Karpas-422 (cell line): ENCODE data around the gene PHGDH. TPM values are rescaled to one million over a fixed set of nuclear protein-coding genes. Genes with fewer than 3 reads are reported as not detected.
"Not testable (repeated sequence)": the region's sequence is repeated elsewhere in the genome, so short reads cannot be mapped to it uniquely, and the experiment has no call there.

ENCODE experiments used
- DNase-seq: peaks from one replicate; pipeline ENCODE4 v3.0.0-alpha.2; 2015
- H2AFZ ChIP-seq: fragments of 200-600 bp; sonication (generic); 2 replicates; pipeline ENCODE4 v1.6.1; 2014; ENCODE audit warnings: antibody characterized with exemption, low read length, mixed read lengths
- H3K27ac ChIP-seq: fragments of 200-600 bp; sonication (generic); 2 replicates; pipeline ENCODE4 v1.5.1; 2014; ENCODE audit warnings: mild to moderate bottlenecking, low read length, moderate library complexity
- H3K27me3 ChIP-seq: fragments of 200-600 bp; sonication (generic); 2 replicates; pipeline ENCODE4 v1.6.1; 2014; ENCODE audit warnings: low read length, mixed read lengths
- H3K36me3 ChIP-seq: fragments of 200-600 bp; sonication (generic); 2 replicates; pipeline ENCODE4 v1.6.1; 2014; ENCODE audit warnings: low read length, mixed read lengths; ENCODE audit not compliant: insufficient read depth
- H3K4me1 ChIP-seq: fragments of 200-600 bp; sonication (generic); 2 replicates; pipeline ENCODE4 v1.6.1; 2014; ENCODE audit warnings: mild to moderate bottlenecking, low read length, mixed read lengths
- H3K4me2 ChIP-seq: fragments of 200-600 bp; sonication (generic); 2 replicates; pipeline ENCODE4 v1.6.1; 2014; ENCODE audit warnings: low read length, low read depth, mild to moderate bottlenecking; ENCODE audit not compliant: poor library complexity, severe bottlenecking
- H3K4me3 ChIP-seq: fragments of 200-600 bp; sonication (generic); 2 replicates; pipeline ENCODE4 v1.5.1; 2014; ENCODE audit warnings: mild to moderate bottlenecking, antibody characterized with exemption, low read length, mixed read lengths
- H3K79me2 ChIP-seq: fragments of 200-600 bp; sonication (generic); 2 replicates; pipeline ENCODE4 v1.6.1; 2014; ENCODE audit warnings: mild to moderate bottlenecking, low read length, mixed read lengths
- H3K9ac ChIP-seq: fragments of 200-600 bp; sonication (generic); 2 replicates; pipeline ENCODE4 v1.6.0; 2014; ENCODE audit warnings: low read length
- H3K9me2 ChIP-seq: fragments of 200-600 bp; sonication (generic), shearing (Covaris generic); replicated peaks from 2 replicates; pipeline ENCODE4 v1.6.0; 2014; ENCODE audit warnings: mild to moderate bottlenecking, low read length, moderate library complexity; ENCODE audit not compliant: insufficient read depth
- H3K9me3 ChIP-seq: fragments of 300-700, 200-600 bp; sonication (generic); 2 replicates; pipeline ENCODE4 v1.6.1; 2014; ENCODE audit warnings: low read length, mixed read lengths
- H4K20me1 ChIP-seq: fragments of 200-600 bp; sonication (generic); 2 replicates; pipeline ENCODE4 v1.6.1; 2014; ENCODE audit warnings: mild to moderate bottlenecking, antibody characterized with exemption, low read length, low read depth; ENCODE audit not compliant: insufficient read depth
- total RNA-seq: library from RNA; depleted of rRNA; stranded (reverse); fragments of >200 nt; shearing (Covaris generic); gene quantifications from 2 replicates; pipeline ENCODE4 v1.2.3, GENCODE V29; 2014; ENCODE audit warnings: low replicate concordance; rRNA removed

Gene PHGDH
- total RNA-seq, 1 experiment from 2014 or later = 16.3 TPM

- not testable (repeated sequence) for H4K20me1 ChIP-seq, H3K4me1 ChIP-seq, H3K9me2 ChIP-seq, H3K9ac ChIP-seq, H3K27me3 ChIP-seq, DNase-seq, H3K9me3 ChIP-seq, H3K4me3 ChIP-seq, H3K27ac ChIP-seq, H3K4me2 ChIP-seq, H3K36me3 ChIP-seq, H2AFZ ChIP-seq, H3K79me2 ChIP-seq
Observed at GRCh38 chr1:119786046-119786445, 74.3 kb downstream of the PHGDH start.

- H3K9me2 ChIP-seq, H3K9ac ChIP-seq, DNase-seq, H3K9me3 ChIP-seq, H3K79me2 ChIP-seq, H3K27ac ChIP-seq, H2AFZ ChIP-seq, H3K4me3 ChIP-seq, H3K4me1 ChIP-seq, H4K20me1 ChIP-seq, H3K36me3 ChIP-seq, H3K27me3 ChIP-seq, H3K4me2 ChIP-seq: not testable (repeated sequence)
Observed at GRCh38 chr1:119786473-119787050, 74.8 kb downstream of the PHGDH start.

- Histone ChIP-seq H3K9me2 (no peaks in the 10 kb centered on the region), H3K27ac (no peak overlapping the region), H4K20me1 (no peaks in the 10 kb centered on the region), H3K9me3 (no peaks in the 10 kb centered on the region), H3K4me1 (no peaks in the 10 kb centered on the region), H3K9ac (no peak overlapping the region), H3K79me2 (no peaks in the 10 kb centered on the region), H3K4me2 (no peak overlapping the region), H3K4me3 (no peak overlapping the region), H3K36me3 (no peaks in the 10 kb centered on the region), H2AFZ (no peak overlapping the region), H3K27me3 (no peaks in the 10 kb centered on the region)
- no peak for DNase-seq
Observed at GRCh38 chr1:119787776-119788175, 76.0 kb downstream of the PHGDH start.

GRCh38 chr1:119790451-119791198 is 78.9 kb downstream of the PHGDH start:
- no peak for DNase-seq
- H3K27me3 ChIP-seq = no peaks in the 10 kb centered on the region
- no peak overlapping the region for H2AFZ ChIP-seq
- no peak overlapping the region for H3K4me2 ChIP-seq
- H3K79me2 ChIP-seq = no peaks in the 10 kb centered on the region
- H3K9ac ChIP-seq = no peak overlapping the region
- H3K27ac ChIP-seq = no peak overlapping the region
- no peaks in the 10 kb centered on the region for H3K4me1 ChIP-seq
- no peaks in the 10 kb centered on the region for H3K9me2 ChIP-seq
- H3K9me3 ChIP-seq = no peaks in the 10 kb centered on the region
- no peaks in the 10 kb centered on the region for H4K20me1 ChIP-seq
- no peak overlapping the region for H3K4me3 ChIP-seq
- no peaks in the 10 kb centered on the region for H3K36me3 ChIP-seq

GRCh38 chr1:119791377-119791776 is 79.6 kb downstream of the PHGDH start:
- Histone ChIP-seq H2AFZ (no peak overlapping the region), H3K9me2 (no peaks in the 10 kb centered on the region), H3K79me2 (no peaks in the 10 kb centered on the region), H3K4me3 (no peak overlapping the region), H3K9me3 (no peaks in the 10 kb centered on the region), H3K4me1 (no peaks in the 10 kb centered on the region), H3K9ac (no peak overlapping the region), H3K4me2 (no peak overlapping the region), H3K36me3 (no peaks in the 10 kb centered on the region), H3K27ac (no peak overlapping the region), H3K27me3 (no peaks in the 10 kb centered on the region), H4K20me1 (no peaks in the 10 kb centered on the region)
- no peak for DNase-seq

Other genes with a start within 250 kb of the PHGDH start
- not detected in 2 replicates for gene HSD3B1, start 204.7 kb upstream of the PHGDH start, total RNA-seq
- gene ZNF697, start 63.7 kb upstream of the PHGDH start, total RNA-seq = not detected in 2 replicates
- not detected in 2 replicates for gene HMGCS2, start 57.0 kb downstream of the PHGDH start, total RNA-seq
- gene REG4, start 99.5 kb downstream of the PHGDH start, total RNA-seq = not detected in 2 replicates
- not detected in 2 replicates for gene ADAM30, start 184.6 kb downstream of the PHGDH start, total RNA-seq